Fibroblast of peridontal ligament (primary cell): ENCODE results near the gene KHDRBS1.
"Not testable (repeated sequence)": the region's sequence is repeated elsewhere in the genome, so short reads cannot be mapped to it uniquely, and the experiment has no call there.

Experiments used
- DNase-seq: peaks from one replicate; pipeline ENCODE4 v3.0.0-alpha.2; 2010; ENCODE audit errors: extremely low read depth

The KHDRBS1 gene

GRCh38 chr1:32013386-32014198 lies at the start of gene KHDRBS1:
Gene KHDRBS1, plus strand, starts transcription at chr1:32013868. Its CDS starts 128 bp downstream, at chr1:32013996.
- DNase-seq = peak; percentile 99

GRCh38 chr1:31970873-31971272 lies 42.8 kb upstream of the KHDRBS1 start:
- no peak for DNase-seq

- DNase-seq = peak; percentile 34
These were observed 37.3 kb upstream of the KHDRBS1 start for GRCh38 chr1:31976401-31976800.

- DNase-seq = peak; percentile 96
These were observed 36.1 kb upstream of the KHDRBS1 start for GRCh38 chr1:31977385-31978131.

GRCh38 chr1:31978843-31979400 lies 34.7 kb upstream of the KHDRBS1 start:
- no peak for DNase-seq

GRCh38 chr1:31980835-31981455 lies 32.7 kb upstream of the KHDRBS1 start:
- DNase-seq = no peak

- no peak for DNase-seq
These were observed 32.2 kb upstream of the KHDRBS1 start for GRCh38 chr1:31981456-31981839.

GRCh38 chr1:31981972-31982371 lies 31.7 kb upstream of the KHDRBS1 start:
- DNase-seq = no peak

GRCh38 chr1:31984419-31985347 lies 29.0 kb upstream of the KHDRBS1 start:
- DNase-seq = no peak

- DNase-seq = peak; percentile 34
These were observed 28.2 kb upstream of the KHDRBS1 start for GRCh38 chr1:31985430-31985829.

- no peak for DNase-seq
These were observed 26.5 kb upstream of the KHDRBS1 start for GRCh38 chr1:31987135-31987619.

- DNase-seq = no peak
These were observed 23.7 kb upstream of the KHDRBS1 start for GRCh38 chr1:31989964-31990363.

GRCh38 chr1:31991182-31991581 lies 22.5 kb upstream of the KHDRBS1 start:
- DNase-seq = peak; percentile 60

- DNase-seq = no peak
These were observed 18.4 kb upstream of the KHDRBS1 start for GRCh38 chr1:31995263-31995662.

- not testable (repeated sequence) for DNase-seq
These were observed 17.5 kb upstream of the KHDRBS1 start for GRCh38 chr1:31996121-31996520.

- no peak for DNase-seq
These were observed 11.8 kb upstream of the KHDRBS1 start for GRCh38 chr1:32001863-32002262.

GRCh38 chr1:32002285-32002684 lies 11.4 kb upstream of the KHDRBS1 start:
- DNase-seq = not testable (repeated sequence)

GRCh38 chr1:32005522-32005921 lies 8.1 kb upstream of the KHDRBS1 start:
- DNase-seq = no peak

- no peak for DNase-seq
These were observed 6.1 kb upstream of the KHDRBS1 start for GRCh38 chr1:32007591-32007940.

GRCh38 chr1:32010246-32010645 lies 3.4 kb upstream of the KHDRBS1 start:
- DNase-seq = no peak
